T-helper 9 cell (primary cell): ENCODE results near the gene KPNB1.

Source experiments
- DNase-seq: peaks from one replicate; pipeline ENCODE4 v3.0.0-alpha.2; 2020

Gene KPNB1

DNA sequence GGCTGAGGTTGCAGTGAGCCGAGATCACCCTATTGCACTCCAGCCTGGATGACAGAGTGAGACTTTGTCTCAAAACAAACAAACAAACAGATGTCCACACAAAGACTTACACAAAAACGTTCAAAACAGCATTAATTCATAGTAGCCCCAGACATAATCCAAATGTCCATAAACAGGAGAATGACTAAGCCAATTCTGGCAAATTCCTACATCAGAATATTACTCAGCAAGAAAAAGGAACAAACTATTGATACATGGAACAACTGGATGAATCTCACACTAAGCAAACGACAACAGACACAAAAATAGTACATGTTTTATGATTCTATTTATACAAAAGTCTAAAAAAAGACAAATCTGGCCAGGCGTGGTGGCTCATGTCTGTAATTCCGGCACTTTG, 10.8 kb upstream of the KPNB1 start:
- DNase-seq: no peak

DNA sequence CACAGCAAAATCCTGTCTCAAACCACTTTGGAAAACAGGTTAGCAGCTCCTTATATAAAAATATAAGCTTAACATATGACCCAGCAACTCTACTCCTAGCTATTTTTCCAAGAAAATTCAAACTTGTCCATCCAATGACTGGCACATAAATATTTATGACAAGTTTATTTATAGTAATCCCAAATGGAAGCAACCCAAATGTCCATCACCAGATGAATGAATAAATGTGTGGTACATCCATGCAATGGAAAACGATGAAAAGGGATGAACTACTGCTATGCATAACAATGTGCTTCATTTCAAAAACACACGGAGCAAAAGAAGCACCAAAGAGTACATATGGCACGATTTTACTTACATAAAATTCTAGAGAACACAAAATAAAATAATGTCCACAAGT, 9.6 kb upstream of the KPNB1 start:
- no peak for DNase-seq

GRCh38 chr17:47641202-47641601, 8.5 kb upstream of the KPNB1 start:
- no peak for DNase-seq

DNA sequence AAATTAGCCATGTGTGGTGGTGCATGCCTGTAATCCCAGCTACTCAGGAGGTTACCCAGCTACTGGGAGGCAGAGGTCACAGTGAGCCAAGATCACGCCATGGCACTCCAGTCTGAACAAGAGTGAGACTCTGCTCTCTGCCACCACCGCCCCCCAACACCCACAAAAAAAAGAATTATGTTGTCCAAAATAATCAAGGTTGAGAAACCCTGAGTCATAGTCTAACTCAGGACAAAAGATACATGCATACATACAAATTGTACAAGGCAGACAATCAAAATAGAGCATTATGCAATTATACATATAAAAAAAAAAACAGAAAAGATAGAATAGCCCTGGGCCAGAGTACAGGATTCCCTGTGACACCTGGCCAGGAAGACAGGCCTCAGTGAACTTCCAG, 6.6 kb upstream of the KPNB1 start:
- no peak for DNase-seq

GRCh38 chr17:47644324-47644723, 5.4 kb upstream of the KPNB1 start:
- no peak for DNase-seq

DNA sequence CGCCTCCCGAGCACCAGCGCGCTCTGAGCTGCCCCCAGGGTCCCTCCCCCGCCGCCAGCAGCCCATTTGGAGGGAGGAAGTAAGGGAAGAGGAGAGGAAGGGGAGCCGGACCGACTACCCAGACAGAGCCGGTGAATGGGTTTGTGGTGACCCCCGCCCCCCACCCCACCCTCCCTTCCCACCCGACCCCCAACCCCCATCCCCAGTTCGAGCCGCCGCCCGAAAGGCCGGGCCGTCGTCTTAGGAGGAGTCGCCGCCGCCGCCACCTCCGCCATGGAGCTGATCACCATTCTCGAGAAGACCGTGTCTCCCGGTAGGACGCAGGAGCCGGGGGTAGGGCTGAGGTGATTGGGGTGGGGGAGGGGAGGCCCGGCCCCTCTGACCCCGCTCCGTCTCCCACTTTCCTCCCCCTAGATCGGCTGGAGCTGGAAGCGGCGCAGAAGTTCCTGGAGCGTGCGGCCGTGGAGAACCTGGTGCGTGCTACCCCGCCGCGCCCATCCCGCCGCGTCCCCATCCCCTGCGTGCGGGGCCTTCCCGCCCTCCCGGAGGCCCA, 329 bp downstream of the KPNB1 start:
- DNase-seq: peak; percentile 47

DNA sequence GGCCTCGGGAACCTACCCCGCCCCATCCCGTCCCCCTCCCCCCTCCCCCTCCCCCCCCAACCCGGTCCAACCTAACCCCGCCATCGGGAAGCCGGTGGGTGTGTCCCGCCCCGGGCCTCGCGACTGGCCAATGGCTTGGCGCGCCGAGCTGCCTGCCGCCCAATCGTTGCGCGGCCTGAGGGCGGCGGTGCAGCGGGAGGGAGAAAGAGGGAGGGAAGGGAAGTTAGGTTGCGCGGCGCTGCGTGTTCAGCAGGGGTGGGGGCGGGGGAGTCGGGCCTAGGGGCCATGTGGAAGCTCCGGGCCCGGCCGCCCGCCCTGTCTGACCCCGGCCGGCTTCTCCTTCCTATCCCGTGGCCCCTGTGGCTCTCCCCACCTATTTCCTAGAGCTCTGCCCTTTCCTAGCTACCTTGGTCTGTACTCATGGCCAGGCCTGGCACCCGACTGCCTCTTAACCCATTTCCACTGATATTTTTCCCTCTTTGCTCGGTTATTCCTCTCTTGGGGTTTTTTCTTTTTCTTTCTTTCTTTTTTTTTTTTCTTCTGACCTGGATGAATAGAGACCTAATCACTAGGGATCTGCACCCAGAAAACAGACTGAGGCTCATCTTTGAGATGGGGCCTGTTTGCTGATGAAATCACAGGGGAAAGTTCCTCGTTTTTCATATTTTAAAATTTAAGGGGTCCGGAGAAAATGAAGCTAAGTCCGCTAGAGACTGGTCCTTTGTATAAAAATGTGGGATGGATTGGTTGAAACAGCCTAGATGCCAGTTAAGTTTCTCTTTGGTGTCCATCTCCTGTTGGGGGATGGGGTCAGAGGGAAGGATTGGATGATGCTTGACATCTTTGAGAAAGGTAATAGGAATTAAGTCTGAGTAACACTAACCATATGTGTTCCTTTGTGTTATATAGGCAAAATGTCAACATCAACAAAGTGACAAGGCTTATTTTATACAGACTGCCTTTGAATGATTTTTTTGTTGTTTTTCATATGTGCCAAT, 1.1 kb downstream of the KPNB1 start:
- peak; percentile 84 for DNase-seq

GRCh38 chr17:47651704-47652103, 2.0 kb downstream of the KPNB1 start:
- no peak for DNase-seq

GRCh38 chr17:47652570-47652969, 2.9 kb downstream of the KPNB1 start:
- no peak for DNase-seq

- DNase-seq: no peak
Measured at GRCh38 chr17:47653442-47653841, 3.7 kb downstream of the KPNB1 start.

- no peak for DNase-seq
Measured at GRCh38 chr17:47654991-47655390, 5.3 kb downstream of the KPNB1 start.

DNA sequence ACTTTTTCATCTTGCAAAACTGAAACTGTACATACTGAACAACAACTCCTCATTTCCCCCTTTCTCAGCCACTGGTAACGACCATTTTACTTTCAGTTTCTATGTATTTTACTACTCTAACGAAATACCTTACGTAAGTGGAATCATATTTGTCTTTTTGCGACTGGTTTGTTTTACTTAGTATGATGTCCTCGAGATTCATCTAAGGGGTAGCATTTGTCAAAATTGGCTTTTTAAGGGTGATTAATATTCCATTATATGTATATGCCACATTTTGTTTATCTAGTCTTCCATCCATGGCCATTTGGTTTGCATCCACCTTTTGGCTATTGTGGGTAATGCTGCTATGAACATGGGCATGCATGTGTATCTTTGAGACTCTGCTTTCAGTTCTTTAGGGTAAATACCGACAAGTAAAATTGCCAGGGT, 10.4 kb downstream of the KPNB1 start:
- DNase-seq: no peak

DNA sequence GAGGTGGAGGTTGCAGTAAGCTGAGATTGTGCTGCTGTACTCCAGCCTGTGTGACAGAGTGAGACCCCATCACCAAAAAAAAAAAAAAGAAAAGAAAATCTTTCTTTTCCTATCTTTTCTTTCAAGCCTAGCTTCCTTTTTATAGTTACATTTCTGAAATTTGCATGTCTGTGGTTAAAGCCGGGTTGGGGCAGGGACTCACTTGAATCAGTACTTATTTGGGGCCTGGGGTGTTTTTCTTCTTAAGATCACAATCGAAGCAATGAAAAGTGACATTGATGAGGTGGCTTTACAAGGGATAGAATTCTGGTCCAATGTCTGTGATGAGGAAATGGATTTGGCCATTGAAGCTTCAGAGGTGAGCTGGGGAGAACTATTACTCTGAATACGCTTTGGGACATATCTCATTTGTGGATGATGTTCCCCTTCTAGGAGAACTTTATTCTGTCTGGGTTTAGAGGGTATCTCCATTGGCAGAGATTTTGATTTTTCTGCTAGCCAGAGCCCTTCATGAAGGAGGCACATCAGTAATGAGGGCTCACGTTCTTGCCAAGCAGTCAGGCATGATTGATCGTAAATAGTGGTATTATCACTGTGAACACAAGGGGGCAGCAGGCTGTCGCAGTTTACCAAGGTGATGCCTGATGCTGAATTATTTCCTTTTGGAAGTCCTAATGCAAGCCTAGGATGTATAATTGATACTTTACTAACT, 14.3 kb downstream of the KPNB1 start:
- DNase-seq: peak; percentile 49

GRCh38 chr17:47664624-47664941, 14.9 kb downstream of the KPNB1 start:
- DNase-seq: no peak

DNA sequence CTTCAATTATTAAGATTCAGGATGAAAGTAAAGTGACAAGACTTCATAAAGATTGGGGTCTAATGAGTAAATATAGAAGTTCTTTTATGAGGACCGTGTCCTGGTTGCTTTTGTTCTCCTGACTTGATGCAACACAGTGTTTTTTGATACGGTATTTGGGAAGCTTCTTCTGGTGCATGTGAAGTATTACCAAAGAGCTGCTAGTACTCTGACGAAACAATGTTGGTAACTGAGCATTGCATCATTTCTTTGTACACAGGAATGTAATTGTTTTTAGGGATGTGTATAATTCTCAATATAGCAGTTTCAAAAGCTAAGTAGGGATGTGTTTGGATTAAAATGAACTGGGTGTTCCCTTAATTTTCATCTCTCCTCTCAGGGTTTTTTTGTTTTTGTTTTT, 15.9 kb downstream of the KPNB1 start:
- no peak for DNase-seq

DNA sequence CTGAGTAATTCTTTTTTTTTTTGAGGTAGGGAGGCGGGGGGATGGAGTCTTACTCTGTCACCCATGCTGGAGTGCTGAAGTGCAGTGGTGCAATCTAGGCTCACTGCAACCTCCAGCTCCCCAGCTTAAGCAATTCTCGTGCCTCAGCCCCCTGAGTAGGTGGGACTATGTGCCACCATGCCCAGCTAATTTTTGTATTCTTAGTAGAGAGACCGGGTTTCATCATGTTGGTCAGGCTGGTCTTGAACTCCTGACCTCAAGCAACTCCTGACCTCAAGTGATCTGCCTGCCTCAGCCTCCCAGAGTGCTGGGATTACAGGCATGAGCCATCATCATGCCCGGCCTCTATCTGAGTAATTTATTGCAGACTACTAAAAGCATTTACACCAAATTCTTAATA, 19.4 kb downstream of the KPNB1 start:
- DNase-seq: no peak

- DNase-seq: no peak
Measured at GRCh38 chr17:47670064-47670463, 20.3 kb downstream of the KPNB1 start.

DNA sequence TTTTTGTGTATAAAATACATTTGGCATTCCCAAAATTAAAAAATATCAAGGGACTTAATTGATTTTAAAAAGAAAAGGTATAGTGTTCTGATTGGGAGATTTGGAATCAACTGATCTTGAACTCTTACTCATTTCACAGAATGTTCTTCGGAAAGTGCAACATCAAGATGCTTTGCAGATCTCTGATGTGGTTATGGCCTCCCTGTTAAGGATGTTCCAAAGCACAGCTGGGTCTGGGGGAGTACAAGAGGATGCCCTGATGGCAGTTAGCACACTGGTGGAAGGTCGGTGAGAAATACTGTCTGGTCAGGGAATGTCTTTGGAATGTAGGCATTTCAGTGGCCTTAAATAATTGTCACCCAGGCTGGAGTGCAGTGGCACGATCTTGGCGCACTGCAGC, 24.8 kb downstream of the KPNB1 start:
- DNase-seq: no peak

DNA sequence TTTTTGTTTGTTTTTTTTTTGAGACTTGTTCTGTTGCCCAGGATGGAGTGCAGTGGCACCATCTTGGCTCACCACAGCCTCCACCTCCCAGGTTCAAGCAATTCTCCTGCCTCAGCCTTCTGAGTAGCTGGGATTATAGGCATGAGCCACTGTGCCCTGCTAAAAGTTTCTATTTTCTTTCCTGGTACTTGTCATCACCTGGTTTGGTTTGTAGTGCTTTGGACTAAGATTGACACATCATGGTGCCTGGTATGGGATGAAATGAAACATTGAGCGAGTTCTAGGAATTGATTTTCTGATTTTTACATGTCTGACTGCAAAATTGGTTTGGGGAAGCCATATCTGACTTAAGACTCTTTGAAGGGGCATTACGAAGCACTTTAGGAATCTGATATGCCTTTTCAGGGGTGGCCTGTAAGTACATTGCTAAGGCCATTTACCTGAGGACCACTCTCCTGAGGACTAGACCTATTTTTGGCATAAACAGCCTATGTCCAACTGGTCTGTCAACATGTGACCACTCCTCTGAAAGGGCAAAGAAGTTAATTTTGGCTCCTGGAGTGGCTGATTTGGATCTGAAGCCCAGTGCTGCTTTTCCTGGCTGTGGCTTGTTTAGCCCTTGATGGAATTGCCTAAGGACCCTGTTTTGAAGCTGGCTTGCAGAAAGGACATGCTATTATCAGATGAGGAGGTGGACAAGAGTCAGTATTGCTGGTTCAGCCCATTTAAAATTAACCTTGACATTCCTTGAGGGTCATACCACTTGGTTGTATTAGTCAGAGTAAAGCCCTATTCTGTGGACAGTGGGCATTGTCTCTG, 25.9 kb downstream of the KPNB1 start:
- no peak for DNase-seq

GRCh38 chr17:47676199-47676472, 26.4 kb downstream of the KPNB1 start:
- DNase-seq: no peak

DNA sequence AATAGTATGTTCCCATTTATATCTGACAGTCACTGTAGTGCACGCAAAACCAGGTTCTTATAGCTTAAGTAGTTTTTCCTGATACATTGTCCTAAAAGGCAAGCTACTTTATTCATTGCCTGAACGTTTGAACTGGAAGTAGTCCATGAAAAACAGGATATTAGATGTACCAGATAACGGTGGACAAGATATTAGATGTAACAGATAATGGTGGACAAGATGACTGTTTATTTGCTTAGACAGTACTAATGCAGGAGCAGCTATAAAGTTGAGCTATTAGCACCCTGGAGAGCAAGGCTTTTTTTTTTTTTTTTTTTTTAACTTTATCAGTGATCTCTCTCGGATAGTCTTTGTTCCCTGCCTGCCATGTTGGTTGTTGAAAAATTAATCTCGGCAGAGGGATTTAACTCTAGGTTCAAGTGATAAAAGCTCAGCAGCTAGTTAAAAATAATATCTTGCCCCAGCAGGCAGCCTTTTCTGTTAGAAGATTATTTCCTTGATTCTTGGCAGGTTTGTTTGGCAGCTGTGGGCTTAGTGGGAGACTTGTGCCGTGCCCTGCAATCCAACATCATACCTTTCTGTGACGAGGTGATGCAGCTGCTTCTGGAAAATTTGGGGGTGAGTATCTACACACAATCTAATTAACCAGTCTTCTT, 26.9 kb downstream of the KPNB1 start:
- no peak for DNase-seq

DNA sequence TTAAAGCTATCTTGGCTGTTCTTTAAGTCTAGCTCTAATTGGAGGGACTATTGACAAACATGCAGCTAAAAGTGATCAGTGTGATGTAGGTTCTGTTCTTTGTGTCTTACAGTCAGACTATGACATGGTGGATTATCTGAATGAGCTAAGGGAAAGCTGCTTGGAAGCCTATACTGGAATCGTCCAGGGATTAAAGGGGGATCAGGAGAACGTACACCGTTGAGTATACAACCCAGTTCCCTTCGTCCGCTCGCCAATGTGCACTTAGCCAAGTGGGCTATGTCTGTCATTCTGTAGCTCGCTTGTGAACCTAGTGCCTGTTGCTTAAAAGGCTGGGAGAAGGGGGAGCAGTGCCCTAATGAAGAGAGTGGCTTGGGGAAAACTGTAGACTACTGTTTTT, 28.5 kb downstream of the KPNB1 start:
- DNase-seq: no peak

GRCh38 chr17:47682138-47682537, 32.4 kb downstream of the KPNB1 start:
- no peak for DNase-seq
